Measurements from ENCODE around the gene MTX1.
"Not testable (repeated sequence)": the region's sequence is repeated elsewhere in the genome, so short reads cannot be mapped to it uniquely, and the experiment has no call there.

Gene MTX1

GRCh38 chr1:155208541-155209311 is at the start of gene MTX1:
Gene MTX1 (plus strand): TSS chr1:155208695. CDS start chr1:155208805, 110 bp downstream.
- peak within 1 kb of the TSS; percentile 98 for H3K4me3 ChIP-seq (replicated peaks; ENCODE audit: low read depth, low read length)
- no peak for TF ChIP-seq CTCF (IDR thresholded peaks at IDR 0.05; ENCODE audit: low read length, missing control alignments)

GRCh38 chr1:155158991-155159390 is 49.5 kb upstream of the MTX1 start:
- TF ChIP-seq CTCF (IDR thresholded peaks at IDR 0.05; ENCODE audit: low read length, missing control alignments): no peak
- no peak overlapping the region for H3K4me3 ChIP-seq (replicated peaks; ENCODE audit: low read depth, low read length)
- no peak for DNase-seq (ENCODE audit: low read depth)

More at GRCh38 chr1:155208541-155209311, at the start of gene MTX1:
- DNase-seq (ENCODE audit: low read depth): peak; percentile 86

GRCh38 chr1:155160128-155160527 is 48.4 kb upstream of the MTX1 start:
- no peak overlapping the region for H3K4me3 ChIP-seq (replicated peaks; ENCODE audit: low read depth, low read length)
- DNase-seq (ENCODE audit: low read depth): no peak
- TF ChIP-seq CTCF (IDR thresholded peaks at IDR 0.05; ENCODE audit: low read length, missing control alignments): no peak

- not testable (repeated sequence) for H3K4me3 ChIP-seq (replicated peaks; ENCODE audit: low read depth, low read length); DNase-seq (ENCODE audit: low read depth)
These were observed 45.9 kb upstream of the MTX1 start for GRCh38 chr1:155162631-155163030.

GRCh38 chr1:155163785-155164184 is 44.7 kb upstream of the MTX1 start:
- not testable (repeated sequence) for DNase-seq (ENCODE audit: low read depth); H3K4me3 ChIP-seq (replicated peaks; ENCODE audit: low read depth, low read length)

- not testable (repeated sequence) for H3K4me3 ChIP-seq (replicated peaks; ENCODE audit: low read depth, low read length); DNase-seq (ENCODE audit: low read depth)
These were observed 43.9 kb upstream of the MTX1 start for GRCh38 chr1:155164625-155165024.

GRCh38 chr1:155166051-155166470 is 42.4 kb upstream of the MTX1 start:
- no peak for DNase-seq (ENCODE audit: low read depth)

GRCh38 chr1:155166471-155167165 is 41.9 kb upstream of the MTX1 start:
- TF ChIP-seq CTCF (IDR thresholded peaks at IDR 0.05; ENCODE audit: low read length, missing control alignments): no peak
- DNase-seq (ENCODE audit: low read depth): peak; percentile 59
- H3K4me3 ChIP-seq (replicated peaks; ENCODE audit: low read depth, low read length): no peak overlapping the region

More at GRCh38 chr1:155166051-155166470, 42.4 kb upstream of the MTX1 start:
- no peak for TF ChIP-seq CTCF (IDR thresholded peaks at IDR 0.05; ENCODE audit: low read length, missing control alignments)
- no peak overlapping the region for H3K4me3 ChIP-seq (replicated peaks; ENCODE audit: low read depth, low read length)
